Gastroesophageal sphincter (tissue), 4 donors: ENCODE data around the gene TNFAIP2. TPM values are rescaled to one million over a fixed set of nuclear protein-coding genes. Genes with fewer than 3 reads are reported as not detected.

Source experiments
- ATAC-seq: fragments of 150-250 bp; one replicate; pipeline ENCODE4 v1.9.1; 2016; ENCODE audit warnings: mild to moderate bottlenecking, moderate library complexity
- H3K27ac ChIP-seq, 4 donors: fragments of 200-600 bp; sonication (generic) in 3 of 4; 1 replicate in 3 of 4; 2 replicates in 1 of 4; pipeline ENCODE4 v1.5.1; 2016 to 2019
- H3K27me3 ChIP-seq: fragments of 200-600 bp; sonication (generic); one replicate; pipeline ENCODE4 v1.5.1; 2019
- H3K36me3 ChIP-seq, 2 donors: fragments of 200-600 bp; sonication (generic); one replicate each; pipeline ENCODE4 v1.5.1; 2019; ENCODE audit warnings: control low read depth in 1 of 2
- H3K4me1 ChIP-seq, 3 donors: fragments of 200-600 bp; sonication (generic); 1 replicate in 2 of 3; 2 replicates in 1 of 3; pipeline ENCODE4 v1.5.1; 2016 to 2019; ENCODE audit warnings: control low read depth in 2 of 3
- H3K4me3 ChIP-seq, 2 donors: fragments of 200-600 bp; sonication (generic); one replicate each; pipeline ENCODE4 v1.5.1; 2019; ENCODE audit warnings: mild to moderate bottlenecking in 1 of 2, moderate library complexity in 1 of 2
- H3K9me3 ChIP-seq, 3 donors: fragments of 200-600 bp; sonication (generic); one replicate each; pipeline ENCODE4 v1.5.1; 2017 to 2019; ENCODE audit warnings: control low read depth in 2 of 3
- EP300 ChIP-seq: sonication (generic); formaldehyde crosslinking; IDR thresholded peaks from one replicate; pipeline ENCODE4 v1.6.1; 2017; ENCODE audit warnings: antibody characterized with exemption, mild to moderate bottlenecking
- POLR2A ChIP-seq, 2 donors: fragments of 450-650 bp; IDR thresholded peaks; one replicate each; pipeline ENCODE4 v1.6.1; 2017; ENCODE audit warnings: antibody characterized with exemption in 2 of 2, mild to moderate bottlenecking in 2 of 2, moderate library complexity in 1 of 2
- POLR2AphosphoS5 ChIP-seq: sonication (generic); formaldehyde crosslinking; IDR thresholded peaks from one replicate; pipeline ENCODE4 v1.6.1; 2017; ENCODE audit warnings: antibody characterized with exemption
- WGBS, 2 donors: methylation state at CpG; one replicate each; pipeline ENCODE4 v1.1.5; 2018; ENCODE audit warnings: low coverage in 1 of 2; 5-methylcytosine and 5-hydroxymethylcytosine counted together
- total RNA-seq, 4 donors: library from RNA; depleted of rRNA; stranded (reverse); fragments of >200 nt; gene quantifications; one replicate each; pipeline ENCODE4 v1.1.0, GENCODE V29; 2016
- TF ChIP-seq, protein P1 (sequence below), 4 experiments: fragments of 200-600 bp in 2 of 4; fragments of 450-650 bp in 2 of 4; sonication (generic) in 1 of 4; IDR thresholded peaks; one replicate each; pipeline ENCODE4 v1.5.1; 2017 to 2019; ENCODE audit warnings: antibody characterized with exemption in 4 of 4, mild to moderate bottlenecking in 2 of 4, moderate library complexity in 2 of 4

TNFAIP2 gene
- total RNA-seq, 4 donors from 2014 or later: 51.6 to 61.9 (median 59.1) TPM

DNA sequence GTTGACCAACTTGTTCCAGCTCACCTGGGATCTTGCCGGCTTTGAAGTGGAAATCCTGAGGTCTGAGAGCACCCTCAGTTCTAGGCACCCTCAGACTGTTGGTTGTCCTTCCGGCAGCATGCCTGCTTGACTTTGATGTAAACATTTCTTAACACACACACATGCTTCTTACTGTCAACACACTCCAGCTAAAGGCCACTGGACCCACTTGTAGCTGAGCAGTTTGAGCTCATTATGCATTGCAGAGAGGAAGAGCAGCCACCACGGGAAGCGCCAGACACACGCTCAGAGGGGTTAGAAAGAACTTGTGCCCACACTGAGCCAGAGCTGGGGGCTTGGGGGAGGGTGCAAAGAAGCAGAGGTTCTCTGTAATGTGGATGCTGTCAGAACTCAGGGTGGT, 55.8 kb downstream of the TNFAIP2 start:
- TF ChIP-seq, protein P1, sequence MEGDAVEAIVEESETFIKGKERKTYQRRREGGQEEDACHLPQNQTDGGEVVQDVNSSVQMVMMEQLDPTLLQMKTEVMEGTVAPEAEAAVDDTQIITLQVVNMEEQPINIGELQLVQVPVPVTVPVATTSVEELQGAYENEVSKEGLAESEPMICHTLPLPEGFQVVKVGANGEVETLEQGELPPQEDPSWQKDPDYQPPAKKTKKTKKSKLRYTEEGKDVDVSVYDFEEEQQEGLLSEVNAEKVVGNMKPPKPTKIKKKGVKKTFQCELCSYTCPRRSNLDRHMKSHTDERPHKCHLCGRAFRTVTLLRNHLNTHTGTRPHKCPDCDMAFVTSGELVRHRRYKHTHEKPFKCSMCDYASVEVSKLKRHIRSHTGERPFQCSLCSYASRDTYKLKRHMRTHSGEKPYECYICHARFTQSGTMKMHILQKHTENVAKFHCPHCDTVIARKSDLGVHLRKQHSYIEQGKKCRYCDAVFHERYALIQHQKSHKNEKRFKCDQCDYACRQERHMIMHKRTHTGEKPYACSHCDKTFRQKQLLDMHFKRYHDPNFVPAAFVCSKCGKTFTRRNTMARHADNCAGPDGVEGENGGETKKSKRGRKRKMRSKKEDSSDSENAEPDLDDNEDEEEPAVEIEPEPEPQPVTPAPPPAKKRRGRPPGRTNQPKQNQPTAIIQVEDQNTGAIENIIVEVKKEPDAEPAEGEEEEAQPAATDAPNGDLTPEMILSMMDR (IDR thresholded peaks at IDR 0.05): no peak
- TF ChIP-seq POLR2AphosphoS5: no peak
- no peak for TF ChIP-seq EP300
- no peak for TF ChIP-seq POLR2A (IDR thresholded peaks at IDR 0.05)
- no peaks in the 10 kb centered on the region for H3K27me3 ChIP-seq
- ATAC-seq: no peak
- no peak overlapping the region for H3K27ac ChIP-seq
- H3K9me3 ChIP-seq: peaks cover 0 to 13% (median 0%) of the 10 kb centered on the region in 3 donors
- WGBS, 2 donors: 33% methylated on average over 1 of the region's 5 CpGs; no CpG with 5 or more reads in 1 of the 2 donors
- H3K4me3 ChIP-seq: no peak overlapping the region
- no peaks in the 10 kb centered on the region for H3K4me1 ChIP-seq
- H3K36me3 ChIP-seq: no peaks in the 10 kb centered on the region

DNA sequence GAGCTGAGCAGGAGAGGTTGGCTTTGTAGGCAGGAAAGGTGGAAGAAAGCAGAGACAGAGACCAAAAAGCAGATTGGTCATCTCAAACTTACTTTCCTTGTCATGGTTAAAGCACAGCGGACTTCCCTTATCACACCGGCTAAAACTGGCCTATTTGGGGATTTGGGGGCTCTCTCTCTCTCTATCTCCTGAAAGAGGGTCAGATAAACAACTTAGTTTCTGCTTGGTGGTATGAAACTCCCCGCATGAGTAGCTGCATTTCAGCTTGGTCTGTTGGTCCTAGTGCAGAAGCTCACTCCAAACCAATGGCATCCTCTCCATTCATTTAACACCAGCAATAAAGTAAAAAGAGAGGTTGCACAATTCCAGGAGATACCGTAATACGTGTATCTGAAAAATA, 57.1 kb downstream of the TNFAIP2 start:
- Histone ChIP-seq H3K4me1 (peaks cover 0 to 3% (median 0%) of the 10 kb centered on the region in 3 donors), H3K27me3 (no peaks in the 10 kb centered on the region), H3K4me3 (no peak overlapping the region), H3K27ac (no peak overlapping the region), H3K36me3 (no peaks in the 10 kb centered on the region), H3K9me3 (peaks cover 0 to 5% (median 0%) of the 10 kb centered on the region in 3 donors)
- TF ChIP-seq POLR2AphosphoS5: no peak
- no peak for TF ChIP-seq POLR2A (IDR thresholded peaks at IDR 0.05)
- TF ChIP-seq, protein P1 (IDR thresholded peaks at IDR 0.05): no peak
- no peak for TF ChIP-seq EP300
- ATAC-seq: no peak
- WGBS, 2 donors: 80 to 100% methylated on average over 2 of the region's 5 CpGs

GRCh38 chr14:103184046-103184445, 60.8 kb downstream of the TNFAIP2 start:
- no peak for TF ChIP-seq EP300
- no peak for TF ChIP-seq POLR2AphosphoS5
- TF ChIP-seq, protein P1 (IDR thresholded peaks at IDR 0.05): no peak
- no peak for TF ChIP-seq POLR2A (IDR thresholded peaks at IDR 0.05)
- Histone ChIP-seq H3K4me1 (peaks cover 0 to 21% (median 6%) of the 10 kb centered on the region in 3 donors), H3K9me3 (no peaks in the 10 kb centered on the region), H3K27me3 (peaks cover 29% of the 10 kb centered on the region), H3K27ac (no peak overlapping the region), H3K4me3 (no peak overlapping the region), H3K36me3 (no peaks in the 10 kb centered on the region)
- ATAC-seq: no peak
- 95% methylated on average over 12 of the region's 12 CpGs; no CpG with 5 or more reads in 1 of the 2 donors for WGBS, 2 donors

- Histone ChIP-seq H3K9me3 (no peaks in the 10 kb centered on the region), H3K4me1 (peaks cover 0 to 26% (median 8%) of the 10 kb centered on the region in 3 donors), H3K36me3 (no peaks in the 10 kb centered on the region), H3K27me3 (peaks cover 41% of the 10 kb centered on the region), H3K27ac (no peak overlapping the region), H3K4me3 (no peak overlapping the region)
- TF ChIP-seq POLR2A (IDR thresholded peaks at IDR 0.05) (no peak), POLR2AphosphoS5 (peak; percentile 46)
- TF ChIP-seq, protein P1 (IDR thresholded peaks at IDR 0.05): peak; percentile 62 to 73 (median 67)
- 33 to 38% methylated on average over 8 to 13 of the region's 13 CpGs for WGBS, 2 donors
- ATAC-seq: peak; percentile 50
Observed at GRCh38 chr14:103185051-103186029, 62.1 kb downstream of the TNFAIP2 start.
